HFFc6 (cell line): ENCODE results near the gene EEFSEC. TPM values are rescaled to one million over a fixed set of nuclear protein-coding genes. Genes with fewer than 3 reads are reported as not detected.

Experiments
- DNase-seq: peaks from one replicate; pipeline ENCODE4 v3.0.0-alpha.2; 2018
- H3K27ac Mint-ChIP-seq: 2 replicates; pipeline ENCODE4 v1.8.0; 2020; ENCODE audit warnings: mild to moderate bottlenecking, mixed read lengths
- H3K27me3 Mint-ChIP-seq: 2 replicates; pipeline ENCODE4 v1.8.0; 2021; ENCODE audit warnings: mild to moderate bottlenecking, moderate library complexity, mixed read lengths; ENCODE audit not compliant: insufficient read depth
- H3K36me3 Mint-ChIP-seq: 2 replicates; pipeline ENCODE4 v1.8.0; 2021; ENCODE audit warnings: low read depth, mixed read lengths
- H3K4me1 Mint-ChIP-seq: 2 replicates; pipeline ENCODE4 v1.8.0; 2020; ENCODE audit warnings: low read depth, mixed read lengths
- H3K4me3 Mint-ChIP-seq: 2 replicates; pipeline ENCODE4 v1.8.0; 2020; ENCODE audit warnings: mild to moderate bottlenecking, moderate library complexity, mixed read lengths
- H3K9me3 Mint-ChIP-seq: 2 replicates; pipeline ENCODE4 v1.8.0; 2020; ENCODE audit warnings: mild to moderate bottlenecking, mixed read lengths
- CTCF ChIP-seq: fragments of 200-600 bp; sonication (generic); IDR thresholded peaks from 2 replicates; pipeline ENCODE4 v1.5.0; 2021; ENCODE audit warnings: antibody characterized with exemption, mild to moderate bottlenecking
- total RNA-seq, 6 experiments: library from RNA; stranded (reverse); fragmentation: NEBNext Ultra II Directional; extraction: Animal tissue kit (Norgen Biotek cat#: 25700); gene quantifications; 2 replicates in 1 of 6; 3 replicates in 5 of 6; pipeline ENCODE4 v1.2.3, GENCODE V29; 2021

The EEFSEC gene
- total RNA-seq, 6 experiments from 2014 or later, result 8.2 to 11.6 (median 11.0) TPM

GRCh38 chr3:128155616-128156360 is 2.5 kb downstream of the EEFSEC start:
- no peak for TF ChIP-seq CTCF
- H3K27me3 Mint-ChIP-seq, result peaks cover 4% of the 10 kb centered on the region
- no peak overlapping the region for H3K4me3 Mint-ChIP-seq
- no peak overlapping the region for H3K27ac Mint-ChIP-seq
- peaks cover 5% of the 10 kb centered on the region for H3K4me1 Mint-ChIP-seq
- peaks cover 4% of the 10 kb centered on the region for H3K9me3 Mint-ChIP-seq
- peaks cover 35% of the 10 kb centered on the region for H3K36me3 Mint-ChIP-seq
- no peak for DNase-seq

- no peaks in the 10 kb centered on the region for H3K27me3 Mint-ChIP-seq
- H3K4me1 Mint-ChIP-seq, result no peaks in the 10 kb centered on the region
- no peaks in the 10 kb centered on the region for H3K9me3 Mint-ChIP-seq
- H3K4me3 Mint-ChIP-seq, result no peak overlapping the region
- peaks cover 30% of the 10 kb centered on the region for H3K36me3 Mint-ChIP-seq
- H3K27ac Mint-ChIP-seq, result no peak overlapping the region
- no peak for TF ChIP-seq CTCF
- DNase-seq, result no peak
Measured at GRCh38 chr3:128160661-128161060, 7.4 kb downstream of the EEFSEC start.

- H3K4me3 Mint-ChIP-seq, result no peak overlapping the region
- no peaks in the 10 kb centered on the region for H3K9me3 Mint-ChIP-seq
- peaks cover 12% of the 10 kb centered on the region; the same call in 1 of the 2 replicates for H3K4me1 Mint-ChIP-seq
- peaks cover 6% of the 10 kb centered on the region; the same call in 1 of the 2 replicates for H3K36me3 Mint-ChIP-seq
- no peak overlapping the region for H3K27ac Mint-ChIP-seq
- DNase-seq, result no peak
- no peak for TF ChIP-seq CTCF
- H3K27me3 Mint-ChIP-seq, result no peaks in the 10 kb centered on the region
Measured at GRCh38 chr3:128163432-128163831, 10.2 kb downstream of the EEFSEC start.

GRCh38 chr3:128166971-128167453 is 13.7 kb downstream of the EEFSEC start:
- no peak for TF ChIP-seq CTCF
- H3K36me3 Mint-ChIP-seq, result no peaks in the 10 kb centered on the region
- peaks cover 21% of the 10 kb centered on the region for H3K4me1 Mint-ChIP-seq
- H3K27me3 Mint-ChIP-seq, result no peaks in the 10 kb centered on the region
- H3K9me3 Mint-ChIP-seq, result no peaks in the 10 kb centered on the region
- no peak for DNase-seq
- H3K27ac Mint-ChIP-seq, result no peak overlapping the region
- H3K4me3 Mint-ChIP-seq, result no peak overlapping the region

GRCh38 chr3:128167646-128167972 is 14.3 kb downstream of the EEFSEC start:
- H3K27me3 Mint-ChIP-seq, result no peaks in the 10 kb centered on the region
- H3K4me1 Mint-ChIP-seq, result peaks cover 21% of the 10 kb centered on the region
- no peak overlapping the region for H3K4me3 Mint-ChIP-seq
- no peak overlapping the region for H3K27ac Mint-ChIP-seq
- TF ChIP-seq CTCF, result no peak
- no peaks in the 10 kb centered on the region for H3K9me3 Mint-ChIP-seq
- no peaks in the 10 kb centered on the region for H3K36me3 Mint-ChIP-seq
- DNase-seq, result no peak
